Neural cell (in vitro differentiated cells): Measurements from ENCODE around the gene FOSL2. TPM values are rescaled to one million over a fixed set of nuclear protein-coding genes. Genes with fewer than 3 reads are reported as not detected.

ENCODE experiments used
- H2AFZ ChIP-seq: fragments of 200-600, 300-800 bp; sonication (generic), shearing (Covaris generic); 2 replicates; pipeline ENCODE4 v1.6.0; 2014; ENCODE audit warnings: low read depth, mild to moderate bottlenecking, antibody characterized with exemption, low read length, moderate library complexity
- H3F3A ChIP-seq: fragments of 200-600 bp; shearing (Covaris generic); 2 replicates; pipeline ENCODE4 v1.6.1; 2016; ENCODE audit warnings: mild to moderate bottlenecking, moderate library complexity, mixed read lengths, antibody characterized with exemption, low read length; ENCODE audit not compliant: insufficient read depth, poor library complexity, severe bottlenecking
- H3K27ac ChIP-seq: fragments of 200-600, 300-800 bp; sonication (generic), shearing (Covaris generic); 2 replicates; pipeline ENCODE4 v1.5.1; 2014; ENCODE audit warnings: mild to moderate bottlenecking, low read length, moderate library complexity
- H3K27me3 ChIP-seq: fragments of 300-800, 200-600 bp; sonication (generic), shearing (Covaris generic); 2 replicates; pipeline ENCODE4 v1.6.0; 2014; ENCODE audit warnings: mild to moderate bottlenecking, low read depth, low read length, moderate library complexity; ENCODE audit not compliant: insufficient read depth
- H3K36me3 ChIP-seq: fragments of 300-800, 200-600 bp; sonication (generic), shearing (Covaris generic); 2 replicates; pipeline ENCODE4 v1.5.1; 2014; ENCODE audit warnings: mild to moderate bottlenecking, antibody characterized with exemption, low read length, moderate library complexity; ENCODE audit not compliant: insufficient read depth
- H3K4me2 ChIP-seq: fragments of 300-800, 200-600 bp; sonication (generic), shearing (Covaris generic); 2 replicates; pipeline ENCODE4 v1.6.0; 2014; ENCODE audit warnings: mild to moderate bottlenecking, low read length
- H3K4me3 ChIP-seq: fragments of 300-800, 200-600 bp; sonication (generic), shearing (Covaris generic); 2 replicates; pipeline ENCODE4 v1.5.1; 2014; ENCODE audit warnings: mild to moderate bottlenecking, low read length, moderate library complexity
- H3K79me2 ChIP-seq: fragments of 200-600 bp; shearing (Covaris generic); replicated peaks from 2 replicates; pipeline ENCODE4 v1.6.0; 2014; ENCODE audit warnings: mild to moderate bottlenecking, low read length, moderate library complexity; ENCODE audit not compliant: insufficient read depth
- H3K9ac ChIP-seq: fragments of 300-800, 200-600 bp; sonication (generic), shearing (Covaris generic); 2 replicates; pipeline ENCODE4 v1.6.1; 2016; ENCODE audit warnings: mild to moderate bottlenecking, low read length, mixed read lengths
- H3K9me2 ChIP-seq: fragments of 200-600 bp; shearing (Covaris generic); 2 replicates; pipeline ENCODE4 v1.6.1; 2016; ENCODE audit warnings: mild to moderate bottlenecking, low read length, mixed read lengths; ENCODE audit not compliant: insufficient read depth
- H3K9me3 ChIP-seq: fragments of 200-600, 300-800 bp; sonication (generic), shearing (Covaris generic); 2 replicates; pipeline ENCODE4 v1.6.1; 2016; ENCODE audit warnings: mild to moderate bottlenecking, mixed run types, low read length, moderate library complexity, mixed read lengths
- H4K20me1 ChIP-seq: fragments of 200-600 bp; shearing (Covaris generic); 2 replicates; pipeline ENCODE4 v1.6.1; 2016; ENCODE audit warnings: mild to moderate bottlenecking, mixed run types; ENCODE audit not compliant: insufficient read depth
- EP300 ChIP-seq: fragments of 450-650 bp; conservative IDR thresholded peaks from 2 replicates; pipeline ENCODE4 v1.6.1; 2014; ENCODE audit warnings: antibody characterized with exemption, mild to moderate bottlenecking, moderate library complexity; ENCODE audit not compliant: poor library complexity, severe bottlenecking
- EZH2 ChIP-seq: fragments of 200-600, 300-800 bp; shearing (Covaris generic), sonication (generic); IDR thresholded peaks from 2 replicates; pipeline ENCODE4 v1.6.1; 2014; ENCODE audit warnings: antibody characterized with exemption, low read length, borderline replicate concordance, mild to moderate bottlenecking; ENCODE audit not compliant: insufficient read depth, poor library complexity, severe bottlenecking
- MXI1 ChIP-seq: fragments of 450-650 bp; conservative IDR thresholded peaks from 2 replicates; pipeline ENCODE4 v1.6.1; 2014; ENCODE audit warnings: antibody characterized with exemption, mild to moderate bottlenecking; ENCODE audit not compliant: poor library complexity, severe bottlenecking
- POLR2AphosphoS5 ChIP-seq: IDR thresholded peaks from 2 replicates; pipeline ENCODE4 v1.6.1; 2012
- RAD21 ChIP-seq: fragments of 450-650 bp; conservative IDR thresholded peaks from 2 replicates; pipeline ENCODE4 v1.6.1; 2014; ENCODE audit warnings: antibody characterized with exemption, mild to moderate bottlenecking, moderate library complexity
- REST ChIP-seq: IDR thresholded peaks from 2 replicates; pipeline ENCODE4 v1.6.1; 2012; ENCODE audit warnings: borderline replicate concordance
- SMC3 ChIP-seq: fragments of 450-650 bp; conservative IDR thresholded peaks from 2 replicates; pipeline ENCODE4 v1.6.1; 2014; ENCODE audit warnings: antibody characterized with exemption, mild to moderate bottlenecking, moderate library complexity; ENCODE audit not compliant: poor library complexity
- TAF1 ChIP-seq: IDR thresholded peaks from 2 replicates; pipeline ENCODE4 v1.6.1; 2012; ENCODE audit warnings: low read depth
- polyA plus RNA-seq: library from polyadenylated mRNA; depleted of rRNA; stranded (reverse); fragments of >200 nt; gene quantifications from 2 replicates; pipeline ENCODE4 v1.2.3, GENCODE V29; 2014
- TF ChIP-seq, protein P1 (sequence below): fragments of 450-650 bp; IDR thresholded peaks from 2 replicates; pipeline ENCODE4 v1.5.1; 2014; ENCODE audit warnings: antibody characterized with exemption, mild to moderate bottlenecking, moderate library complexity; ENCODE audit not compliant: poor library complexity, severe bottlenecking

The FOSL2 gene
- polyA plus RNA-seq, 1 donor from 2014 or later, result 2.8 TPM

- H3K79me2 ChIP-seq, result no peaks in the 10 kb centered on the region
- no peak overlapping the region for H3K9ac ChIP-seq
- no peaks in the 10 kb centered on the region for H4K20me1 ChIP-seq
- no peaks in the 10 kb centered on the region for H3K9me3 ChIP-seq
- no peak overlapping the region for H3K27ac ChIP-seq
- H3K4me2 ChIP-seq, result no peak overlapping the region
- no peaks in the 10 kb centered on the region for H3K27me3 ChIP-seq
- no peaks in the 10 kb centered on the region for H3F3A ChIP-seq
- H3K9me2 ChIP-seq, result no peaks in the 10 kb centered on the region
- no peak for TF ChIP-seq EP300
- TF ChIP-seq TAF1, result no peak
- TF ChIP-seq MXI1, result no peak
- no peak for TF ChIP-seq EZH2
- TF ChIP-seq, protein P1, sequence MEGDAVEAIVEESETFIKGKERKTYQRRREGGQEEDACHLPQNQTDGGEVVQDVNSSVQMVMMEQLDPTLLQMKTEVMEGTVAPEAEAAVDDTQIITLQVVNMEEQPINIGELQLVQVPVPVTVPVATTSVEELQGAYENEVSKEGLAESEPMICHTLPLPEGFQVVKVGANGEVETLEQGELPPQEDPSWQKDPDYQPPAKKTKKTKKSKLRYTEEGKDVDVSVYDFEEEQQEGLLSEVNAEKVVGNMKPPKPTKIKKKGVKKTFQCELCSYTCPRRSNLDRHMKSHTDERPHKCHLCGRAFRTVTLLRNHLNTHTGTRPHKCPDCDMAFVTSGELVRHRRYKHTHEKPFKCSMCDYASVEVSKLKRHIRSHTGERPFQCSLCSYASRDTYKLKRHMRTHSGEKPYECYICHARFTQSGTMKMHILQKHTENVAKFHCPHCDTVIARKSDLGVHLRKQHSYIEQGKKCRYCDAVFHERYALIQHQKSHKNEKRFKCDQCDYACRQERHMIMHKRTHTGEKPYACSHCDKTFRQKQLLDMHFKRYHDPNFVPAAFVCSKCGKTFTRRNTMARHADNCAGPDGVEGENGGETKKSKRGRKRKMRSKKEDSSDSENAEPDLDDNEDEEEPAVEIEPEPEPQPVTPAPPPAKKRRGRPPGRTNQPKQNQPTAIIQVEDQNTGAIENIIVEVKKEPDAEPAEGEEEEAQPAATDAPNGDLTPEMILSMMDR, result no peak
- TF ChIP-seq RAD21, result no peak
- TF ChIP-seq SMC3, result no peak
- no peak for TF ChIP-seq REST
- no peak for TF ChIP-seq POLR2AphosphoS5
- H2AFZ ChIP-seq, result no peak overlapping the region
- H3K4me3 ChIP-seq, result no peak overlapping the region
- H3K36me3 ChIP-seq, result no peaks in the 10 kb centered on the region
These were observed 37.1 kb downstream of the FOSL2 start for GRCh38 chr2:28429636-28430376.

DNA sequence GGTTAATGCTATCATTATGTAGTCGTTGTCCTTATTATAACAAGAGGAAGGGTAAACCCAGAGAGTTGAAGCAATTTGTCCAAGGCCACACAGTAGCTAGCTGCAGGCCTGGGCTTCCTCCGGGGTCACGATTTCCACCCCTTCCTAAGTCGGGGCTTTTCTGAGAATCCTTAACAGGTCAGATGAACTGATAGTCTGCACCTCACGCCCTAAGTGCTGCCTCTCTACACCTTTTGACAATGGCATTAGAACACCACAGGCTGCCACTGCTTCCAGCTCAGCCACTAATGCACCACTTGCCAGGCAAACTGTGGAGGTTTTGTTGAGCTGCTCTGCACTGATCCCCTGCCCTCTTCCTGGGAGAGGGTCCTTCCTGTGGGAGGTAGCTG is 37.7 kb downstream of the FOSL2 start:
- TF ChIP-seq SMC3 (no peak), EP300 (no peak), MXI1 (no peak), REST (no peak), POLR2AphosphoS5 (no peak), TAF1 (no peak), RAD21 (no peak), EZH2 (no peak)
- TF ChIP-seq, protein P1, result no peak
- no peak overlapping the region for H3K4me3 ChIP-seq
- no peaks in the 10 kb centered on the region for H3K79me2 ChIP-seq
- no peaks in the 10 kb centered on the region for H3F3A ChIP-seq
- H3K9me2 ChIP-seq, result no peaks in the 10 kb centered on the region
- no peaks in the 10 kb centered on the region for H3K27me3 ChIP-seq
- no peak overlapping the region for H2AFZ ChIP-seq
- no peak overlapping the region for H3K27ac ChIP-seq
- no peak overlapping the region for H3K9ac ChIP-seq
- no peaks in the 10 kb centered on the region for H3K9me3 ChIP-seq
- H3K36me3 ChIP-seq, result no peaks in the 10 kb centered on the region
- no peaks in the 10 kb centered on the region for H4K20me1 ChIP-seq
- no peak overlapping the region for H3K4me2 ChIP-seq
